ENCODE measurements around the gene PAN2.

The PAN2 gene

DNA sequence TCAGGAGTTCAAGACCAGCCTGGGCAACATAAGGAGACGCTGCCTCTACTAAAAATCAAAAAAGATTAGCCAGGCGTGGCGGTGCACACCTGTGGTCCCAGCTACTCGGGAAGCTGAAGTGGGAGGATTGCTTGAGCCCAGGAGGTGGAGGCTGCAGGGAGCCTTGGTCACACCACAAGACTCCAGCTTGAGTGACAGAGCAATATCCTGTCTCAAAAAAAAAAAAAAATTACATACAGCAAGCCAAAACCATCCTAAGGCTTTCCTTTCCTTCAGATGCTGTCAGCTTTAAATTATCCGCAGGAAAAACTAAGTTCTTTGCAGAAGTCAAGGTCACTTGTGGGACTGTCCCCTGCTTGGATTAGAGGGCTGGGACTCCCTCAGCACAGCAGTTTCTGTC lies 35.0 kb downstream of the PAN2 start:
- no peaks in the 10 kb centered on the region for H3K27me3 ChIP-seq (ENCODE audit: insufficient read depth, poor library complexity, severe bottlenecking)
- H3K27ac ChIP-seq (replicated peaks): peak overlapping the region; percentile 94
- no peak for DNase-seq (ENCODE audit: low read depth in 1 of 2, low spot score in 1 of 2)
- TF ChIP-seq GABPA (IDR thresholded peaks at IDR 0.05; ENCODE audit: low read depth) (no peak), POLR2AphosphoS5 (IDR thresholded peaks at IDR 0.05; ENCODE audit: low read depth) (no peak)
- H3K4me3 ChIP-seq (replicated peaks; ENCODE audit: insufficient read depth, low read length): peak overlapping the region; percentile 57

GRCh38 chr12:56297400-56297799 lies 36.4 kb downstream of the PAN2 start:
- Histone ChIP-seq H3K4me3 (replicated peaks; ENCODE audit: insufficient read depth, low read length) (no peak overlapping the region), H3K27ac (replicated peaks) (peak overlapping the region; percentile 6), H3K27me3 (ENCODE audit: insufficient read depth, poor library complexity, severe bottlenecking) (no peaks in the 10 kb centered on the region)
- DNase-seq (ENCODE audit: low read depth in 1 of 2, low spot score in 1 of 2): no peak
- TF ChIP-seq REST (IDR thresholded peaks at IDR 0.05; ENCODE audit: insufficient replicate concordance, low read depth) (no peak), POLR2AphosphoS5 (IDR thresholded peaks at IDR 0.05; ENCODE audit: low read depth) (no peak), SPI1 (IDR thresholded peaks at IDR 0.05; ENCODE audit: borderline replicate concordance, low read depth) (no peak), GABPA (IDR thresholded peaks at IDR 0.05; ENCODE audit: low read depth) (no peak), CTCF (IDR thresholded peaks at IDR 0.05; ENCODE audit: insufficient read depth, low read length) (no peak)

DNA sequence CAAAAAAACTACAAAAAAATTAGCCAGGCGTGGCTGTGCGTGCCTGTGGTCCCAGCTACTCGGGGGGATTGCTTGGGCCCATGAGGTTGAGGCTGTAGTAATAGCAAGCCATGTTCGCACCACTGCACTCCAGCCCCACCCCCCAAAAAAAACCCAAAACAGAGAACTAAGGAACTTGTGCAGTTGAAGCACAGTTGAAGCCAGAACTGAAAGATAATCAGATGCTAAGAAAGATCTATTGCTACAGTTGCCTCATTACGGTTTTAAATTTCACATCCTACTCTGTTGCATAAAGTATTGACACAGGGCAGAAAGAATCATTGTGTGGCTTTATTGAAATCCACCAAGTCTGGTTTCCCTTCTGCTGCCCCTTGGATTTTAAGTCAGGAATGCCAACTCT lies 37.5 kb downstream of the PAN2 start:
- no peaks in the 10 kb centered on the region for H3K27me3 ChIP-seq (ENCODE audit: insufficient read depth, poor library complexity, severe bottlenecking)
- TF ChIP-seq POLR2AphosphoS5 (IDR thresholded peaks at IDR 0.05; ENCODE audit: low read depth): no peak
- peak in 1 of 2 experiments; percentile 39 for DNase-seq (ENCODE audit: low read depth in 1 of 2, low spot score in 1 of 2)
- H3K4me3 ChIP-seq (replicated peaks; ENCODE audit: insufficient read depth, low read length): no peak overlapping the region
- no peak overlapping the region; the same call in 1 of the 2 replicates for H3K27ac ChIP-seq (replicated peaks)

GRCh38 chr12:56293795-56294194 lies 40.0 kb downstream of the PAN2 start:
- no peak for DNase-seq (ENCODE audit: low read depth in 1 of 2, low spot score in 1 of 2)
- TF ChIP-seq REST (IDR thresholded peaks at IDR 0.05; ENCODE audit: insufficient replicate concordance, low read depth) (no peak), POLR2AphosphoS5 (IDR thresholded peaks at IDR 0.05; ENCODE audit: low read depth) (no peak), SPI1 (IDR thresholded peaks at IDR 0.05; ENCODE audit: borderline replicate concordance, low read depth) (no peak), GABPA (IDR thresholded peaks at IDR 0.05; ENCODE audit: low read depth) (no peak), CTCF (IDR thresholded peaks at IDR 0.05; ENCODE audit: insufficient read depth, low read length) (no peak)
- no peak overlapping the region for H3K27ac ChIP-seq (replicated peaks)

DNA sequence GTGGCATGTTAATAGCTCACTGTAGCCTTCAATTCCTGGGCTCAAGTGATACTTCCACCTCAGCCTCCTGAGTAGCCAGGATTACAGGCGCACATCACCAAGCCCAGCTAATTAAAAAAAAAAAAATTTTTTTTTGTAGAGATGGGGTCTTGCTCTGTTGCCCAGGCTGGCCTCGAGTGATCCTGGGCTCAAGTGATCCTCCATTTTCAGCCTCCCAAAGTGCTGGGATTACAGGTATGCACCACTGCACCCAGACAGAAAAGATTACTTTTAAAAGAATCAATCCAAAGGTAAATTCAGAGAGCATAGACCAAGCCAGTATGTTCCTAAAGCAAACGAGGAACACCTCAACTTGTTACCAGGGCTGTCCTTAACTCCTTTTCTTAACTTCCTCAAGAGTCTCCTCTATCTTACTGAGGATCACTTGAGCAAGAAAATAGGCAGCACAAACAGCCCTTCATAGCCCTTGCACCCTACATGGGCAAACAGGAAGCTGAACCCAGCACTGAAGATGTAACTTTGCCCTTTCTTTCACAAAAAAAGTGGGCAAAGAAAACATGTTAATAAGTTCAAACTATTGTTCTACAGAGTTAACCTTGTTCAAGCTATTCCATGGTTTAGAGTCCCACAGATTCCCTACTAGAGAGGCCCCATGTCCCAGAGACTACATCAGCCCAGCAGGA lies 45.0 kb downstream of the PAN2 start:
- no peak for TF ChIP-seq POLR2AphosphoS5 (IDR thresholded peaks at IDR 0.05; ENCODE audit: low read depth)
- no peak for TF ChIP-seq SPI1 (IDR thresholded peaks at IDR 0.05; ENCODE audit: borderline replicate concordance, low read depth)
- TF ChIP-seq GABPA (IDR thresholded peaks at IDR 0.05; ENCODE audit: low read depth): no peak
- no peak for TF ChIP-seq REST (IDR thresholded peaks at IDR 0.05; ENCODE audit: insufficient replicate concordance, low read depth)
- H3K27me3 ChIP-seq (ENCODE audit: insufficient read depth, poor library complexity, severe bottlenecking): no peaks in the 10 kb centered on the region
- H3K4me3 ChIP-seq (replicated peaks; ENCODE audit: insufficient read depth, low read length): no peak overlapping the region
- H3K27ac ChIP-seq (replicated peaks): peak overlapping the region; percentile 61
- peak; percentile 46 to 78 for DNase-seq (ENCODE audit: low read depth in 1 of 2, low spot score in 1 of 2)

More at GRCh38 chr12:56293795-56294194, 40.0 kb downstream of the PAN2 start:
- Histone ChIP-seq H3K4me3 (replicated peaks; ENCODE audit: insufficient read depth, low read length) (no peak overlapping the region), H3K27me3 (ENCODE audit: insufficient read depth, poor library complexity, severe bottlenecking) (no peaks in the 10 kb centered on the region)
